NK-92 (cell line): ENCODE measurements around the gene STARD13.

Experiments
- DNase-seq: peaks from one replicate; lab custom pipeline; 2025; ENCODE audit not compliant: unreplicated experiment; lab: John Stamatoyannopoulos, UW

STARD13 gene

GRCh38 chr13:33277946-33278345, 7.6 kb downstream of the STARD13 start:
- DNase-seq = no peak

- DNase-seq = no peak
Measured at GRCh38 chr13:33277037-33277740, 8.4 kb downstream of the STARD13 start.

- no peak for DNase-seq
Measured at GRCh38 chr13:33276570-33276969, 9.0 kb downstream of the STARD13 start.

- DNase-seq = no peak
Measured at GRCh38 chr13:33275916-33276315, 9.6 kb downstream of the STARD13 start.

- no peak for DNase-seq
Measured at GRCh38 chr13:33274264-33274663, 11.3 kb downstream of the STARD13 start.

- no peak for DNase-seq
Measured at GRCh38 chr13:33272531-33273124, 12.9 kb downstream of the STARD13 start.

- no peak for DNase-seq
Measured at GRCh38 chr13:33271759-33272158, 13.8 kb downstream of the STARD13 start.

GRCh38 chr13:33270895-33271538, 14.5 kb downstream of the STARD13 start:
- DNase-seq = no peak

- no peak for DNase-seq
Measured at GRCh38 chr13:33265607-33266006, 19.9 kb downstream of the STARD13 start.

GRCh38 chr13:33265133-33265532, 20.4 kb downstream of the STARD13 start:
- DNase-seq = no peak

- no peak for DNase-seq
Measured at GRCh38 chr13:33264620-33264978, 21.0 kb downstream of the STARD13 start.

GRCh38 chr13:33263976-33264619, 21.5 kb downstream of the STARD13 start:
- DNase-seq = no peak

GRCh38 chr13:33263484-33263883, 22.1 kb downstream of the STARD13 start:
- no peak for DNase-seq

GRCh38 chr13:33262997-33263396, 22.6 kb downstream of the STARD13 start:
- DNase-seq = no peak

GRCh38 chr13:33262594-33262993, 23.0 kb downstream of the STARD13 start:
- no peak for DNase-seq

GRCh38 chr13:33262062-33262487, 23.5 kb downstream of the STARD13 start:
- DNase-seq = no peak

- no peak for DNase-seq
Measured at GRCh38 chr13:33261387-33262061, 24.0 kb downstream of the STARD13 start.

- no peak for DNase-seq
Measured at GRCh38 chr13:33260168-33261098, 25.1 kb downstream of the STARD13 start.

- no peak for DNase-seq
Measured at GRCh38 chr13:33259296-33259695, 26.3 kb downstream of the STARD13 start.

- no peak for DNase-seq
Measured at GRCh38 chr13:33258808-33259193, 26.8 kb downstream of the STARD13 start.
